Stimulated activated CD4-positive, alpha-beta T cell treated with anti-CD3 and anti-CD28 coated beads, Interleukin-12 subunit alpha, Interleukin-12 subunit beta, amount 100 ng/mL, for 48 hours (primary cell): Measurements from ENCODE around the gene CX3CL1.
A peak's percentile ranks its signal among the peaks of the same experiment; 100 is the strongest.
"Not testable (repeated sequence)": the region's sequence is repeated elsewhere in the genome, so short reads cannot be mapped to it uniquely, and the experiment has no call there.

Source experiments
- DNase-seq, 3 donors: peaks; one replicate each; pipeline ENCODE4 v3.0.0-alpha.2; 2020; ENCODE audit warnings: low read depth in 2 of 3, low spot score in 1 of 3

CX3CL1 gene

DNA sequence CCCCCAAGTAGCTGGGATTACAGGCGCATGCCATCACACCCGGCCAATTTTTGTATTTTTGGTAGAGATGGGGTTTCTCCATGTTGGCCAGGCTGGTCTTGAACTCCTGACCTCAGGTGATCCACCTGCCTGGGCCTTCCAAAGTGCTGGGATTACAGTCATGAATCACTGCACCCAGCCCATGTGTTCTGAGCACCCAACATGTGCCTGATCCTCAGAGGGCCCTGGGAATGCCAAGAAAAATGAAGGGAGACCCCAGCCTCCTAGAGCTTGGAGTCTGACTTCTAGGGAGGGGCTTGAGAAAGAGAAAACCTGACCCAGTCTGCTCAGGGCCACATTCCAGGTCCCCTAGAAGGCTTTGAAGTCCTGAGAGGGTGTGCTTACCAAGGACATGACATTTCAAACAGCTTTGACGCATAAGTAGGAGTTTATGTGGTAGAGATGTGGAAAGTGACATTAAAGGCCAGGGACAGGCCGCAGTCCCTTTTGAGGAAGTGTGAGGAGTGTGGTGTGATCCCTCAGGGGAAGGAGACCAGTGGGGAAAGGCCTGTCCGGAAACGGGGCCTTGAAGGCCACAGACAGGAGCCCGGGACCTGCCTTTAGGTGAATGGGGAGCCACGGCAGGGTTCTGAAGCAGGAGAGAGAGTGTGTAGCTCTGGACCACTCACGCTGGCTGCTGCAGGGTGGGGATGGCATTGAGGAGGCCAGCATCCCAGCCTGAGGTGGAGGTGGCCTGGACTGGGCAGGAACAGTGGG, 14.8 kb upstream of the CX3CL1 start:
- DNase-seq: no peak

DNA sequence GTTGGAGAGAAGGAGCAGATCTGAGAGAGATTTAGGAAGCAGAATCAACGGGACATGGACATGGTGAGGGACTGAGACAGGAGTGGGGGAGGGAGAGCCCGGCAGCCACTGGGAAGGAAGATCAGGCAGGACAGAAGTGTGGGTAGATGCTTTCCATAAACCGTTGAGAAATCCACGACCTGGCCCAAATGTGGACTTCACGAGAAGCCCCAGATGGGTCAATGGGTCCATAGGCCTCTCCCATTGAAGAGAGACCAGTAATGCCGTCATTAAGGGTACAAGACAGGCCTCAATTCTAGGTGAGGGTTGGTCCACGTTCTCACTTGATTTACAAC, 14.2 kb upstream of the CX3CL1 start:
- DNase-seq: no peak

DNA sequence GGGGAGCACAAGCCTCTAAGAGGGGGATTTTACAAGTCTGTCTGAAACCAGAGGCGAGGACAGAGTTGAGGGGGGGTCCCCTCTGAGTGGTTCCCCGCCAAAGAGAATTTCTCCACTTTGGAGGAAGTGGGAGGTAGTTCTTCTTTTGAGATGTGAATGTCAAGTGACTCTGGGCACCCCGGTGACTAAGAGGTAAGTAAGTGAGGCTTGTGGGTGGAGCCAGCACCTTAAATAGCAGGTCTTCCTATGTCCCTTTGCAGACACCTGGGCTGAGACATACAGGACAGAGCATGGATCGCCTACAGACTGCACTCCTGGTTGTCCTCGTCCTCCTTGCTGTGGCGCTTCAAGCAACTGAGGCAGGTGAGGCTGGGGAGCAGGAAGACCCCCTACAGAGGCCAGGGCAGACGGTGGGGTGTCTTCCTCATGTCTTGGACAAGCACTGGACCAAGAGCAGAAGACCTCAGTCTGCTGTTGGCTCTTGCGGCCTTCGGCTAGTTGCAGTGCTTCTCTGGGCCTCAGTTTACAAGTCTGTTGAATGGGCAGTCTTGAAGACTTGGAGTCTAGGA, 13.7 kb upstream of the CX3CL1 start, which contains the start of gene CCL22:
CCL22 (plus strand) TSS at position 257 of the 569 bp plus-strand sequence; CDS start at position 291, 34 bp downstream.
- DNase-seq: no peak

DNA sequence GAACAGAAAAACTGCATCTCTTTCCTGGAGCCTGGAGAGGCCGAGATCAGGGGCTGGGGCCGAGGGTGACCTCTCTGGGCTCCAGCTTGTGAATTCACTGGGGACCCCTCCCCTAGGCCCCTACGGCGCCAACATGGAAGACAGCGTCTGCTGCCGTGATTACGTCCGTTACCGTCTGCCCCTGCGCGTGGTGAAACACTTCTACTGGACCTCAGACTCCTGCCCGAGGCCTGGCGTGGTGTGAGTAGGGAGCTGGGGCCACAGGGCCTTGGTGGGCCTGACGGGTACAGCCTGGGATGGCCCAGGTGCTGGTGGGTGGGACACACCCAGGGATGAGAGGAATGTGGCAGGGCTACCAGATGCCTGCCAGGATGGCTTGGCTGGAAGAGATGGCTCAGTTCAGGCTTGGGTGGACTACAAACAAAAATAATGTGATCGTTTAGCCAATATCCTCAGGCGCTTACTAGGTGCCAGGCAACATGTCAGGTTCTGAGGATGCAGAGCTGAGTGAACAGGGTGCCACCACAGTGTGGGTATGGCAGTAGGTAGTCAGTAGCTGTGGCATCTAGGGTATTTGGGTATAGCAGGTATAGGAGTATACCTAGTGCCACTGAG, 11.9 kb upstream of the CX3CL1 start:
- no peak for DNase-seq

GRCh38 chr16:57361404-57361803, 10.9 kb upstream of the CX3CL1 start:
- DNase-seq: no peak

GRCh38 chr16:57364143-57364542, 8.1 kb upstream of the CX3CL1 start:
- no peak for DNase-seq

DNA sequence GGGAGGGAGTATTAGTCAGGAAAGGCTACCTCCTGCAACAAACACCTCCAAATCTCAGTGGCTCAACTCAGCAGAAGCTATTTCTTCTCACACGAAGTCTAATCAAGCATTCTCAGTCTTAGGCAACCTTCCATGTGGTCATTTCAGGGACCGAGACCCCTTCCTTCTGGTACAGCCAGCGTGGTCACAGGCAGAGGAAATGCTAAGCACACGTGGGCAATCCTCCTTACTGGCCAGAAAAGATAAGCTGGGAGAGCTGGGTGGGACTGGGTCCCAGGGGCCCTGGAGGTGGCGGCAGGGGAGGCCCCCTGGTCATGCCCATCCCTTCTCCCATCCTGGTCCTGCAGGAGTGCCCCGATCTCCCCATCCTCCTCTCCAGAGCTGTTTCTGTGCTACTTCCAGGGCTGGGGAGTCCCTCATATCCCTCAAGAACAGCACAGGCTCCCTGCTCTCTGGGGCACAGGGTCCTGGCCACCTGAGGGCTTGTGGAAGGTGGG, 5.7 kb upstream of the CX3CL1 start:
- no peak for DNase-seq

GRCh38 chr16:57367116-57367752, 5.1 kb upstream of the CX3CL1 start:
- DNase-seq: no peak

DNA sequence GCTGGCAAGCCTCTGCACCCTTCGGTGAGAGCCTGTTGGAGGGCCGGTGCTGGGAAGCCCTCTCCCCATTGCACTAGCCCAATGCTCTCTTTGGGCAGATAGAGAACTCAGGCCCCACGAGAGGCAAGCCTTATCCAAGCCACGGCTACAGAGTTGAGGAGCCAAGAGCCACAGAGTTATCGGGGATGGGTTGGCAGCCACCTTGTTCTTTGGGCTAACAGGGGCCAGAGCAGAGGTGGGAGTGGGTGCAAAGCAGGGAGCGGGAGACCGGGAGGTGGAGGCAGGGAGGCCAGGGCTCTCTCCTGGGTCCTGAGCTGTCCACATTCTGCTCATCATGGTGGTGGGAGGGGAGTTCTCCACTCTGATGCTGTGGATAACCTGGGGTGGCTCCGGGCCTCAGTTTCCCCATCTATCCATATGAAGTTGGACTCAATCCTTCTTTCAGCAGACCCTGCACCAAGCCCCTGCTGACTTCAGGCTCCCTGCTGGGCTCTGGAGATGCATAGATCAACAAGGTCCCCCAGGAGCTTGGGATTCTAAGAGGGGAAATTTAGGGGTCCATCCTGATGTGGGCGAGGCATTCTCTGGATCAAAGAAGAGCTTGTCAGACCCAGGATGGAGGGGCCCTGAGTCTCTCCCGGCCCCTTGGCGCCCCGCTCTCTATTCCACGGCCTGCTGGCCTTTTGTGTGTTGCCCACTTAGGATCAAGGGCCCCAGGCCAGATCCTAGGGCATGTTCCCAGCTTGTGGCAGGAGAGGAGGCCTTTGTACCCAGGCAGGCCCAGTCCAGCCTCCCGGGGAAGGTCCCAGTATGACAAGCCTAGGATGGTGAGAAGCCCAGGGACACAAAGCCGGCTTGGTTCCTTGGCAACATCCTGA, 557 bp upstream of the CX3CL1 start:
- no peak for DNase-seq

DNA sequence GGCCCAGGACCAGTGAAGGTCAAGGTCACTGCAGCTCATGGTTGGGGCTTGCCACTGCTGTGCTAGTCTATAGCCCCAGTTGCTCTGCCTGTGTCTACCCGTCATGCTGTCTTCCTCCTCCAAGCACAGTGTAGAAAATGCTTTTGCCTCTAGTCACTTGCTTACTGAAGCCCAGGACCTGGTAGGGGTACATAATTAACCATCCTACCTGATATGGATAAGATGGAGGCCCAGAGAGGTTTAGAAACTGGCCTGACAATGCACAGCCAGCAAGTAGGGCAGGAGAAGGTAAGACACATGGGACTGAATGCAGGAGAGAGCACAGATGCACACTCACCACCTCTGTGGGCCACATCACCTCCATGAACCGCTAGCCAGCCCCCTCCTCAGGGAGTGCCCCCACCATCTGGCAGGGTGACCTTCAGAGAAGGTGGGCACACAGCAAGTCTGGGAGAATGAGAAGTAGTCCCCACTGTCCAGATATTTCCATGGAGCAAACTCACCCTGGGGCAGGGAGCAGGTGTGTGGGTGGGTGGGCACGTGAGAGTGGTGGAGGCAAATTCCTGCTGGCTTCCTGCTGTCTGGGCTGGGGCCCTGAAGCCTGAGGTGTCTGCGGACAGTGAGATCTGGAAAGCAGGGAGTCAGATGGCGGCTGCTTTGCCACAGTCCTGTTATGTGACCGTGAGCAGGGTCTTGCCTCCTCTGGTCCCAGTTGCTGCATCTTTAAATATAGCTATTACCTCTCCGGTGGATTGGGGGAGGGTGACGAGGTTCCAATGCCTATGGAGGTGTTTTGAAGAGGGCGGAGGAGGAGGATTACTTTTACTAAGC, 1.0 kb downstream of the CX3CL1 start:
- DNase-seq: no peak

- DNase-seq: no peak
Measured at GRCh38 chr16:57374067-57374534, 1.8 kb downstream of the CX3CL1 start.

DNA sequence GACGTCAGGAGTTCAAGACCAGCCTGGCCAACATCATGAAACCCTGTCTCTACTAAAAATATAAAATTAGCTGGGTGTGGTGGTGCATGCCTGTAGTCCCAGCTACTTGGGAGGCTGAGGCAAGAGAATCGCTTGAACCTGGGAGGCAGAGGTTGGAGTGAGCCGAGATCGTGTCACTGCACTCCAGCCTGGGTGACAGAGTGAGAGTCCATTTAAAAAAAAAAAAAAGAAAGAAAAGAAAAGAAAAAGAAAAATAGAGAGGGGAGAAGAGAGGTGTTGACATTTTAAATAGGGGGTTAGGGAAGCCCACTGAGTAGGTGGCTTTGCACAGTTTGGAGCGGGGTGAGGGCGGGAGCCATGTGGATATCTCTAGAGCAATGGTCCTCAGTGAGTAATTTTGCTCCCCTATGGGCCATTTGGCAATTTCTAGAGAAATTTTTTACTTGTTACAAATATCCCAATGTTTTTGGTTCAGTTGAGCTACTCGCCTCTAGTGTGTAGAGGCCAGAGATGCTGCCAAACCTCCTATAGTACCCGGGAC, 2.7 kb downstream of the CX3CL1 start:
- DNase-seq: not testable (repeated sequence)

GRCh38 chr16:57376313-57376818, 4.1 kb downstream of the CX3CL1 start:
- DNase-seq: no peak

DNA sequence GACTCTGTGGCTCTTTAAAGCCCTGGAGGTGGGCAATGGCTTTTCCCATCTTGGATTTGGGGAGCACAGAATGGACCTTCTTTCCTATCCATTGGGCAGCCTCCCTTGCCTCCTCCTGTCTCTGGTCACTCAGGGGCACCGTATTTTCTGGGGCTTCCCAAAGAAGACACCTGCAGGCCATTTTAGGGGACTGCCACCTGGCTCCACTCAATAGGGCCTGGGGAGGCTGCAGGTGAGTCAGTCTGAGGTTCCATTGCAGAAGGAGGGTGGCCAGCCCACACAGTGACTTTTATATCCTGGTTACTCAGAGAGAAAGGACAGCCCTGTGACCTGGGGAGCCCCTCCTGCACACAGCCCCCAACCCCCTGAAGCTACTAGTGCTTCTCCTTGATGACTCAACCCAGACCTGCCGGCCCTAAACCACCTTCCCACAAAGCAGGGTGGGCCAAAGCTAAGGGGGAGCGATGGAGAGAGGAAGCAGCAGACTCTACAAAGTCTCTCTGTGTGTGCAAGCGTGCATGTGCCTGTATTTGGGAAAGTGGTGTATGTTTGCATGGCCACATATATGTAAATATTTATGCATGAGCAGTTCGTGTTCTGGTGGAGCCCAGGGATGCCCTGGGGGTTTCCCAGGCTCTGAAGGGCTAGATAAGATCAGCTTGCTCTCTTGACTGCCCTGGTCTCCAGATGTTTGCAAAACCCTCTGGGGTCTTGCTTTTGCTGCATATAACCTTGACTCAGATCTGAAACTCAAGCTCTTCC, 5.0 kb downstream of the CX3CL1 start:
- peak; percentile 10 to 15 (median 12) for DNase-seq

- DNase-seq: no peak
Measured at GRCh38 chr16:57379579-57379978, 7.3 kb downstream of the CX3CL1 start.

- no peak for DNase-seq
Measured at GRCh38 chr16:57380671-57381462, 8.6 kb downstream of the CX3CL1 start.

- DNase-seq: no peak
Measured at GRCh38 chr16:57381791-57382534, 9.7 kb downstream of the CX3CL1 start.
